GM18508 (cell line): Measurements from ENCODE around the gene KDM6B.

ENCODE experiments used
- ATAC-seq: cut with Tn5 transposase; IDR thresholded peaks from one replicate; pipeline ENCODE4 v1.9.1; 2021; ENCODE audit warnings: moderate number of reproducible peaks; ENCODE audit not compliant: insufficient read depth, unreplicated experiment

Gene KDM6B

DNA sequence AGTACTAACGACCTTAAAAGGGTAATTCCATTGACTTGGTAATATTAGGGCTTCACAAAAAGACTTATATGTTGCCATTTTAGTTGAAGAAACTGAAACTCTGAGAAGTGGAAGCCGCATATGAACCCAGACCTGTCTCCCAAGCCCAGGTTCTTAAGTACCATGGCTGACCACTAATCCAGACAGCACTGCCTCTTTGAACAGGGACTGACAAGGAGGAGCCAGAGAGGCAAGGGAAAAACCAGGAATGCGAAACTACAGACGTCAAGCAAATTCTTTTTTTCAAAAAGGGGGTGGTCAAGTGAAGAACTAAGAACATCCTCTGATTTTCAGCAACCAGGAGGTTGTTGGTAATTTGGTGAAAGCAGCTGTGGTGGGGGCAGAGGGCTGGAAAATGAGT lies 39.0 kb downstream of the KDM6B start:
- ATAC-seq, result no peak

DNA sequence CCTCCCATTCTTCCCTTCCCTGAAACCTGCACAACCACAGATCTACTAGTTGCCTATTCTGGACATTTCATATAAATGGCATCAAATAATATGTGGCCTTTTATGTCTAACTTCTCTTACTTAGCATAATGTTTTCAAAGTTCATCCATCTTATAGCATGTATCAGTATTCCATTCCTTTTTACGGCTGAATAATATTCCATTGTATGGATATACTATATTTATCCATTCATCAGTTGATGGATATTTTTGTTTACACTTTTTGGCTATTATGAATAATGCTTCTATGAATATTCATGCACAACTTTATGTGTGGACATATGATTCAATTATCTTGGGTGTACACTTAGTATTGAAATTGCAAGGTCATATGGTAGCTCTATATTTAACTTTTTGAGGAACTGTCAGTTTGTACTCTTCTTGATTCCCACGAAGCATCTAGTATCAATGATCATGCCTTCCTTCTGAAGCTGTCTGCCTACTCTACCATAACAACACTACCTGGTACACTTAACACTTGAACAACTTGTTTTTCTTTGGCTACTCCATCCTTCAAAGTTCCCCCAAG lies 41.9 kb downstream of the KDM6B start:
- ATAC-seq, result no peak

DNA sequence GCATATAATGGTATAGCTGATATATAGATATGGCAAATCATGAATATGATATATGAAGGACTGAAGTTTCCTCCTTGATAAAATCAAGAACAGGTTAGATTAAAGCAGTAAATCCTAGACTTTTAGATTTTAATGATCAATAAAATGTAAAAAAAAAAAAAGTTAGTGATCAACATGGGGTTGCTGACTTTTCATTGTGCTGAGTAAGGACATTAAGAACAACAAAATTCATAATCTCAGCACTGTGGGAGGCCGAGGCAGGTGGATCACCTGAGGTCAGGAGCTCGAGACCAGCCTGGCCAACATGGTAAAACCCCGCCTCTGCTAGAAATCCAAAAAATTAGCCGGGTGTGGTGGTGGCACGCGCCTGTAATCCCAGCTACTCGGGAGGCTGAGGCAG lies 44.2 kb downstream of the KDM6B start:
- ATAC-seq, result no peak

DNA sequence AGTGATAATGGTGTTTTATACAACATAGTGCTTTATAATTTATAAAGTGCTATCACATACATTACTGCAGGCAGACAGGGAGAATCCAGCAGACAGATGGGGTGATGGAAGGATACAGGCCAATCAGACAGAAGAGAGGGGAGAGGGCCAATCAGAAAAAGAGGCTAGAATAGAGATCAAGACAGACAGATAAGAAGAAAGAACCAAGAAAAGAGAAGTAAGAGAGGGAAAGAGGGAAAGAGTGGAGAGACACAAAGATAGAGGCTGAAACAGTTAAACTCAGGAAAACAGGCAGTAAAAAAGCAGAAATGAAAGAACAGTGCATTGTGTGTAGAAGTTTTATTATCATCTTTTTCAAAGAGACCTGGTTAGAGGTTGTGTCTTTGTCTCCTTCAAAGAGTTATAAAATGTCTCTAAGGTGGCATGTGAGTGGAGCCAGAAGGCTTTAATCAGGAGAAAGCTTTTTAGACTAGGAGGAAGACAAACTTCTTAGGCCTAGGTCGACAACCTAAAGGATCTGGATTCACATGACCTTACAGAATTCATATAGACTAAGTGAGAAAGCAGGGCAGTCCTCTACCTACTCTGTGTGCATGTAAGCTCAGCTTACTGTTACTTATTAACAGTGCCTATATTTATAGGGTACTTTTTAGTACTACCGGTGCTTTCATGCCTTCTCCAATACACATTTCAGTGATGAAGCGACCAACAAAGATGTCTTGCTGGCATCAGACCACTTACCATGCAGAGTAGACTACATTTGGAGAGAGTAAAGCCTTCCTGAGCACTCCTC lies 46.3 kb downstream of the KDM6B start:
- ATAC-seq, result no peak

DNA sequence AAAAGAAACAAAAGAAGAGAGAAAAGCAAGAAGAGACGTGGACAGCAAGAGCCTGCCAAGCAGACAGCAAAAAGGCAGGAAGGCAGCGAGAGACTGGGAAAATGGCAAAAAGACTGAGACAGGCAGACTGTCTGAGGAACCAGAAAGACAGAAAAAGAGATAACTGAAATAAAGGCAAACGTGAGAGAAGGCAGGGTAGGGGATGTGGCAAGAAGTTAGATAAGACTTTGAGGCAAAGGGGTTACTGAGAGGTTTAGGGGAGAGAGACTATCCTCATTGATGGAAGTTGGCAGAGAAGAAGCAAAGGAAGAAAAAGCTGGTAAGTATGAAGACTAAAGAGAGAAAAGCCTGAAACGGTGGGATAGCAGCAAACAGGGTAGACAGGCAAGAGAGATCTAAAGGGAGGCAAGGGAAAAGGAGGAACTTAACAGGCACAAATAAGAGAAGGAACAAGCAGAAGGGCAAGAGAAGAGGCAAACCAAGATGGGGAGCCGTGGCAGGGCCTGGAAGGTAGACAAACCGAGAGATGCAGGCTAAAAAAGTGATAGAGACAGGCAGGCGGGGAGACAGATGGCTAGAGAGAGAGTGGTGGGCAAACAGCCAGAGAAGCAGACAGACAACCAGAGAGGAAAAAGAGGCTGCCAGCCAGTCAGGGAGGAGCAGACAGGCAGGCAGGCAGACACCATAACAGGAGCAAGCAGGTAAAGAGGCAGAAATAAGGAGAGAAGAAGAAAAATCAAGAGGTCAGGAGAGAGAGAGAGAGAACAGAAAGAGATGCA lies 47.4 kb downstream of the KDM6B start:
- no peak for ATAC-seq

DNA sequence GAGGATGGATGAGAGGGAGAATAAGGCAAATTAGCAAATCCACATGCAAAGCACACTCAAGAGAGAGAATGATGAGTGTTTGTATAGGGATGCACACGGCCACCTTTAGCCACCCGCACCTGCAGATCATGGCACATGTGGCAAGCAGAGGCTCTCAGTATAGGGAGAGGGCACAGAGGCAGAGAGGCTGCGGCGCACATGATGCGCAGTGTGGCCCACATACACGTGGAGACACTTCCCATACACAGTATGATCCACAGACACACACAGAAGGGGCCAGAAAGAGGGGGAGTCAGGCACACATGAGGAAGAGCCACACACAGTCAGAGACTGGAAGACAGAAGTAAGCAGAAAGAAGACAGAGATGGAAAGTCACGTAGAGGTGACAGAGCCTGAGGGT lies 48.1 kb downstream of the KDM6B start:
- ATAC-seq, result no peak

DNA sequence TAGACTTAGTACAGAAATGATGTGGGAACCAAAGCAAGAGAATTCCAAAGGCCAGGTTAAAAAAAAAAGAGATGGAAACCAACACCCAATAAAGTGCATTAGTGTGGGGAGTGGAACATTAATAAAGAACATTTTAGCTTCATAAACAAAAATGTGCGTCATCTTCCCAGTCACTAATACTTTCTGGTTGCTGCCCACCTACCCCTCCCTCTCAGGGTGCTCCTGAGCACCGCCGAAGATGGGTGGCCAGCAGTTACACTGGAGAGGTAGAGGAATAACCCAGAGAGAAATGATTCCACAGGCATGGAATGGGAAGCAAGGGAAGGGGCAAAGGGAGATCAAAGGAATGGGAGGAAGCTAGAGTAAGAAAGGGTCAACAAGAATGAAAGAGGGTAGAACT lies 48.6 kb downstream of the KDM6B start:
- ATAC-seq, result no peak
